Activated naive CD4-positive, alpha-beta T cell treated with anti-CD3 and anti-CD28 coated beads for 36 hours (primary cell): ENCODE results near the gene ABCB9. TPM values are rescaled to one million over a fixed set of nuclear protein-coding genes. Genes with fewer than 3 reads are reported as not detected.

ENCODE experiments used
- CTCF ChIA-PET: fragments of 350-600 bp; sonication (Branson Sonifier 250); formaldehyde crosslinking; loops from one replicate; lab custom pipeline; 2021; ENCODE audit warnings: antibody characterized with exemption; lab: Charles Lee
- DNase-seq: peaks from one replicate; pipeline ENCODE4 v3.0.0-alpha.2; 2020
- H3K27ac Mint-ChIP-seq: one replicate; pipeline ENCODE4 v1.8.0; 2021; ENCODE audit warnings: mild to moderate bottlenecking, mixed read lengths
- H3K27me3 Mint-ChIP-seq: one replicate; pipeline ENCODE4 v1.8.0; 2021; ENCODE audit warnings: low read depth, mixed read lengths
- H3K36me3 Mint-ChIP-seq: one replicate; pipeline ENCODE4 v1.8.0; 2021; ENCODE audit warnings: low read depth, mixed read lengths
- H3K4me1 Mint-ChIP-seq: one replicate; pipeline ENCODE4 v1.8.0; 2021; ENCODE audit warnings: low read depth, mixed read lengths
- H3K4me3 Mint-ChIP-seq: one replicate; pipeline ENCODE4 v1.8.0; 2021; ENCODE audit warnings: mild to moderate bottlenecking, moderate library complexity, mixed read lengths
- H3K9me3 Mint-ChIP-seq: one replicate; pipeline ENCODE4 v1.8.0; 2021; ENCODE audit warnings: mixed read lengths
- intact Hi-C: fragments of 100-400 bp; cut with micrococcal nuclease; formaldehyde crosslinking; loops from one replicate; pipeline ENCODE4 v1.15.1; 2023
- total RNA-seq, 2 experiments: library from RNA; stranded (reverse); gene quantifications; one replicate each; pipeline ENCODE4 v1.2.3, GENCODE V29; 2021

ABCB9 gene
- total RNA-seq, 2 experiments from 2014 or later, result 5.1 to 5.9 TPM

DNA sequence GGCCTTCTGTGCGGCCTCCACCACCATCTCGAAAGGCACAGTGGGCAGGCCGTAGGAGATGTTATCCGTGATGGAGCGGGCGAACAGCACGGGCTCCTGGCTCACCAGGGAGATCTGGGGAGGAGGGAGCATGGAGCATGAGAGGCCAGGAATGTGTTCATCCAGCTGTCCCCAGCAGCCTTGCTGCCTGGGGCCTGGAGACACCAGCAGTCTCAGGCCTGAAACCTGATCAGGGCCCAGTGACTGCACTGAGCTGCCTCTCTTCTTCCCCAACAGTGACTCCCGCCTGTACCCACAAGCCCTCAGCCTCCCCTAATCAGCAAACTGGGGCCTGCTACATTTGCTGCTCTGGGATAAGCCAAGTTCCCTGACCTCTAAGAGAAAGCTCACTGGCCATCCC is 30.9 kb downstream of the ABCB9 start:
- Mint-ChIP-seq H3K4me3 (no peak overlapping the region), H3K4me1 (no peaks in the 10 kb centered on the region), H3K27ac (no peak overlapping the region), H3K9me3 (no peaks in the 10 kb centered on the region), H3K27me3 (no peaks in the 10 kb centered on the region), H3K36me3 (no peaks in the 10 kb centered on the region)
- CTCF ChIA-PET, result interaction anchor here (0.7 kb wide), 2 partner anchors 10 to 154 kb away, joined by 4 to 5 read pairs; no protein-coding TSS in a partner anchor
- no peak for DNase-seq
- intact Hi-C loops, result no loop called here

DNA sequence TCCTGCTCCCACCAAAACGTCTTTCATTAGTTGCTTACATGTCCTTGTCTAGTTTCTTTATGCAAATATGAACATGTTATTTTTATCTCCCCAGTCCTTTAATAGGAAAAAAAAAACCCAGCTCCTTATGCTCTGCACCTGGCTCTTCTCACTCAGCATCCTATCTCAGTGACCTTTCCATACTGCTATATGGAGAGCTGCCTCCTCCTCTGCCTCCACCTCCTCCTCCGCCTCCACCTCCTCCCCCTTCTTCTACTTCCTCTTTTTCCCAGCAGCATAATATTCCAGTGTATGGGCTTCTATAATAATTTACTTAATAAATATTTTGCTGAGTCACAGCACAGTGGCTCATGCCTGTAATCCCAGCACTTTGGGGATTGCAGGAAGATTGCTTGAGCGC is 31.5 kb downstream of the ABCB9 start:
- H3K36me3 Mint-ChIP-seq, result no peaks in the 10 kb centered on the region
- no peaks in the 10 kb centered on the region for H3K27me3 Mint-ChIP-seq
- intact Hi-C loops, result no loop called here
- H3K9me3 Mint-ChIP-seq, result no peaks in the 10 kb centered on the region
- DNase-seq, result no peak
- CTCF ChIA-PET, result interaction anchor here (0.7 kb wide), 2 partner anchors 10 to 154 kb away, joined by 4 to 5 read pairs; no protein-coding TSS in a partner anchor
- H3K4me3 Mint-ChIP-seq, result no peak overlapping the region
- no peaks in the 10 kb centered on the region for H3K4me1 Mint-ChIP-seq
- H3K27ac Mint-ChIP-seq, result no peak overlapping the region

DNA sequence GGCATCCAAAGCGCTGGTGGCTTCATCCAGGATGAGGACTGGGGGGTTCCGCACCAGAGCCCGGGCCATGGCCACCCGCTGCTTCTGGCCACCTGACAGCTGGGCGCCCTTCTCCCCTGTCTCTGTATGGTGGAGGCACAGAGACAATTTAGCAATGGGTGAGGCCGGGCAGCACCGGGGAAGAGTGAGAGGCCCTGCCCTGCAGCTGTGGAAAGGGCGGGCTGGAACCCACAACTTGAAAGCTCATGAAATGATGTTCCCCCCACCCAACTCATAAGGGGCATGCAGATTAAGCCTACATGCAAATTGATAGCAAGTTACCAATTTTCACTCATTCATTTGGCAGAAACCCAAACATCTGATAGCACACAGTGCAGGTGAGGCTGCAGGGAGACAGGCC is 34.1 kb downstream of the ABCB9 start:
- no peaks in the 10 kb centered on the region for H3K27me3 Mint-ChIP-seq
- H3K4me3 Mint-ChIP-seq, result no peak overlapping the region
- no peak overlapping the region for H3K27ac Mint-ChIP-seq
- no peaks in the 10 kb centered on the region for H3K4me1 Mint-ChIP-seq
- no peaks in the 10 kb centered on the region for H3K9me3 Mint-ChIP-seq
- CTCF ChIA-PET, result no interaction called here
- intact Hi-C loops, result no loop called here
- H3K36me3 Mint-ChIP-seq, result no peaks in the 10 kb centered on the region
- no peak for DNase-seq

DNA sequence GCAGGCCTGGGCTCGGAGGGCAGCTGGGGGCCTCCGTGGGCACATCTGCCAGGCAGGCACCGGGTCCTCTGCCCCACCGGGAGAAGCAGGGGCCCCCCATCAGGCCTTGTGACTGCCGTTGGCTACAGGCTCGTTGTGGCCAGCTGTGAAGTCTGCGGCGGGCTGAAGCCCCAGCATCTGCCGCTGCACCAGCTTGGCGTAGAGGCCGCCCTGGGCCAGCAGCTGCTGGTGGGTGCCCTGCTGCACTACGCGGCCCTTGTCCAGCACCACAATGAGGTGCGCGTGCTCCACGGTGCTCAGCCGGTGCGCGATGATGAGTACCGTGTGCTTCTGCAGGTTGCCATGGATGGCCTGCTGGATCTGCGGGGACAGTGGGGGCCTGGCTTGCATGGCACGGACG is 36.5 kb downstream of the ABCB9 start:
- no peaks in the 10 kb centered on the region for H3K27me3 Mint-ChIP-seq
- no peaks in the 10 kb centered on the region for H3K36me3 Mint-ChIP-seq
- H3K9me3 Mint-ChIP-seq, result no peaks in the 10 kb centered on the region
- no peak for DNase-seq
- intact Hi-C loops, result no loop called here
- no peak overlapping the region for H3K4me3 Mint-ChIP-seq
- H3K4me1 Mint-ChIP-seq, result peaks cover 2% of the 10 kb centered on the region
- H3K27ac Mint-ChIP-seq, result no peak overlapping the region
- CTCF ChIA-PET, result interaction anchor here (0.6 kb wide), 1 partner anchor 181 kb away, joined by 3 read pairs; no protein-coding TSS in a partner anchor

DNA sequence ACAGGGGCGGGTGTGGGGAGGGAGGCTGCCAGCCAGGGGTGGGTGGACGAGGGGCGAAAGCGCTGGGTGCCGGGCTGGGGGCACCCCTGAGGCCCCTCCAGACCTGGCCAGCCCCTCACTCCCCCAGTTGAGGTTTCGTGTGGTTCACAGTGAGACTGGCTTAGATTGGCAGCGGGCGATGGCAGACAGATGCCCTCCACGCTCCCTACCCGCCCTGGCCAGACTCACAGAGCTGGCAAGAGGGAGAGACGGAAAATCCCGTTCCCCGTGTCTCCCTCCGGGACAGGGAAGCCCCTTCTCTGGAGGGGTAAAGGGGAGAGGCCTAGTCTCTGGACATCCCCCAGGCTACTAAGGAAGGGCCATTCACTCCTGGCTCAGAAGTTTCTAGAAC is 37.1 kb downstream of the ABCB9 start:
- H3K9me3 Mint-ChIP-seq, result no peaks in the 10 kb centered on the region
- peaks cover 2% of the 10 kb centered on the region for H3K4me1 Mint-ChIP-seq
- no peaks in the 10 kb centered on the region for H3K27me3 Mint-ChIP-seq
- no peak for DNase-seq
- intact Hi-C loops, result no loop called here
- H3K27ac Mint-ChIP-seq, result no peak overlapping the region
- CTCF ChIA-PET, result interaction anchor here (0.6 kb wide), 1 partner anchor 539 kb away, joined by 3 read pairs; no protein-coding TSS in a partner anchor
- H3K36me3 Mint-ChIP-seq, result no peaks in the 10 kb centered on the region
- H3K4me3 Mint-ChIP-seq, result no peak overlapping the region

DNA sequence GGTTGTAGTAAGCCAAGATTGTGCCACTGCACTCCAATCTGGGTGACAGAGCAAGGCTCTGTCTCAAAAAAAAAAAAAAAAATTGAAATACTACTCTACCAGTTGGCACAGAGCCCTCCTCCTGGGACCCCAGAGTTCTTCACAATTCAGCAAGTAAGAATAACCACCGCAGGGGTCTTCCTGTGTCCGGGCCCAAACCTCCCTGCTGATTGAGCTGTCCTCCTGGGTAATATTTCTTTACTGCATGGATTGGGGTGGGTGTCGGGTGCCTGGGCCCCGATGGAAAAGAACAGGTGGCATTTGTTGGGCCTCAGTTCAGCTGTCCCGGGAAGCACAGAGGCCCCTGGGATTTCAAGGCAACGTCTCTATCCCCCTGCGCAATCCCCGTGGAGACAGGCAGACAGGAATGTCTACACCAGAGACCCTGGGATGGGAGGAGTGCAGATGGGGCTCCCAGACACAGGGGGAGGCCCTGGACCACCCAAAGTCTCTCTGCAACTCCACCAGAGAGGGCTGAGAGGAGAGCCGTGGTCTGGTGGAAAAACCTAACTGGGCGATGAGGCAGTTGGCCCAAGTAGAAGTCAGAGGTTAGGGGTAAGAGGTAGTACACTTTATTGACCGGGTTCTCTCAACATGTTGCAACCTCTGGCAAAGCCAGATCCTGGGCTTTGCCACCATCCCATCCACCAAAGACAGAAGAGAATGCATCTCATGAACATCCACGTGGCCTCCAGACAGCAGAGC is 37.7 kb downstream of the ABCB9 start:
- CTCF ChIA-PET, result interaction anchor here (0.6 kb wide), 1 partner anchor 540 kb away, joined by 3 read pairs; no protein-coding TSS in a partner anchor

DNA sequence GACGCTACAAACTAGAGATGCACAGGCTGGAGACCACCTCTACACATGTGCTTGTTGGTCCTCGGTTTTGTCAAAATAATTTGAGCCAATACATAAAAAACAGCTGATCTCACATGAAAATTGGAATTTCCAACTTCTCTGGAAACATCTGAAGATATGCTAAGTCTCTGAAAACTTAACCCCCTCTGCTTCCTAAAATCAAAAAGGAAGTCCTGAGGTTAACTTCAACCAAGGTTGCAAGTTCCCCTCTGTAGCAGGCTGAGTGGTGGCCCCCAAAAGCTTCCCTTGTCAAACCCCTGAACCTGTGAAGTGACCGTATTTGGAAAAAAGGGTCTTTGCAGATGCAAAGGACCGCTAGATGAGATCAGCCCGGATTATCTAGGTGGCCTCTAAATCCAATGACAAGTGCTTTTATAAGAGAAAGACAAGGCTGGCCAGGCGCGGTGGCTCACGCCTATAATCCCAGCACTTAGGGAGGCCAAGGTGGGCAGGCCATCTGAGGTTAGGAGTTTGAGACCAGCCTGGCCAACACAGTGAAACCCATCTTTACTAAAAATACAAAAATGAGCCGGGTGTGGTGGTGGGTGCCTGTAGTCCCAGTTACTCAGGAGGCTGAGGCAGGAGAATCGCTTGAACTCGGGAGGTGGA is 38.4 kb downstream of the ABCB9 start:
- Mint-ChIP-seq H3K27me3 (no peaks in the 10 kb centered on the region), H3K4me3 (no peak overlapping the region), H3K9me3 (no peaks in the 10 kb centered on the region), H3K36me3 (no peaks in the 10 kb centered on the region), H3K27ac (no peak overlapping the region), H3K4me1 (peaks cover 2% of the 10 kb centered on the region)
- intact Hi-C loops, result no loop called here
- CTCF ChIA-PET, result interaction anchor here (1.1 kb wide), 1 partner anchor 67 kb away, joined by 3 read pairs; no protein-coding TSS in a partner anchor
- DNase-seq, result no peak

More for the DNA sequence above, 37.7 kb downstream of the ABCB9 start:
- no peak overlapping the region for H3K4me3 Mint-ChIP-seq
- DNase-seq, result no peak
- H3K27me3 Mint-ChIP-seq, result no peaks in the 10 kb centered on the region
- intact Hi-C loops, result no loop called here
- H3K27ac Mint-ChIP-seq, result no peak overlapping the region
- H3K36me3 Mint-ChIP-seq, result no peaks in the 10 kb centered on the region
- no peaks in the 10 kb centered on the region for H3K9me3 Mint-ChIP-seq
- H3K4me1 Mint-ChIP-seq, result peaks cover 2% of the 10 kb centered on the region

DNA sequence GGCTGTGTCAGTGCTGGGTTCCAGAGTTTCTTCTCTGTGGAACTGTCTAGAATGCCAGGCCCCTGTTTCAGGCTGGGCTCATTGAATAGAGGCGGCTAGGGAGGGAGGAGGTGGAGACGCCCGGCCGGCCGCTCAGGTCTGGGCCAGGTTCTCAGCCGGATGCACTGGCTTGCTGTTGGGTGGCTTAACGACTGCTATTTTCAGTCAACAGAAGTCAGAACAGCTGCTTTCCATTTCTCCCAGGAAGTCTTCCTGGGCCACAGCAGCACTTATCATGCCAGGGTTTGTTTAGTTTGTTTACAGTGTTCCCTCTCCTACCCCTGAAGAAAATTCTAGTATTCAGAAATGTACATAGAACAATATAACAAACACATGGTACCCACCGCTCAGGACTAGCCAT is 44.3 kb downstream of the ABCB9 start:
- Mint-ChIP-seq H3K4me1 (peaks cover 2% of the 10 kb centered on the region), H3K27ac (no peak overlapping the region), H3K4me3 (no peak overlapping the region), H3K27me3 (no peaks in the 10 kb centered on the region), H3K9me3 (no peaks in the 10 kb centered on the region), H3K36me3 (no peaks in the 10 kb centered on the region)
- CTCF ChIA-PET, result interaction anchor here (1.2 to 1.5 kb wide), 3 partner anchors 42 to 128 kb away, joined by 3 to 4 read pairs (median 4); no protein-coding TSS in a partner anchor
- DNase-seq, result no peak
- intact Hi-C loops, result no loop called here

DNA sequence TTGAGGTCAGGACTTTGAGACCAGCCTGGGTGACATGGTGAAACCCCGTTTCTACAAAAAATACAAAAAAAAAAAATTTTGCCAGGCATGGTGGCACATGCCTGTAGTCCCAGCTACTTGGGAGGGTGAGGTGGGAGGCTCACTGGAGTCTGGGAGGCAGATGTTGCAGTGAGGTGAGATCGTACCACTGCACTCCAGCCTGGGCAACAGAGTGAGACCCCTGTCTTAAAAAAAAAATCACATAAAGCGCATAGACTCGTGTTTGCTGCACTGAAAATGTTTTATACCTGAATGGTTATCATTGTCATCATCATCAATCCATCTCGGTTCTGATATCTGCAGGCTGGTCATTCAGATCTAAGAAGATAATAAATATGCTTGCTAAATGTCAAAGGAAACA is 45.6 kb downstream of the ABCB9 start:
- intact Hi-C loops, result no loop called here
- no peaks in the 10 kb centered on the region for H3K36me3 Mint-ChIP-seq
- no peak for DNase-seq
- H3K4me1 Mint-ChIP-seq, result peaks cover 4% of the 10 kb centered on the region
- no peaks in the 10 kb centered on the region for H3K9me3 Mint-ChIP-seq
- CTCF ChIA-PET, result interaction anchor here (0.9 to 1.5 kb wide), 2 partner anchors 40 to 60 kb away, joined by 3 to 4 read pairs; no protein-coding TSS in a partner anchor
- H3K27ac Mint-ChIP-seq, result no peak overlapping the region
- H3K27me3 Mint-ChIP-seq, result no peaks in the 10 kb centered on the region
- H3K4me3 Mint-ChIP-seq, result no peak overlapping the region

DNA sequence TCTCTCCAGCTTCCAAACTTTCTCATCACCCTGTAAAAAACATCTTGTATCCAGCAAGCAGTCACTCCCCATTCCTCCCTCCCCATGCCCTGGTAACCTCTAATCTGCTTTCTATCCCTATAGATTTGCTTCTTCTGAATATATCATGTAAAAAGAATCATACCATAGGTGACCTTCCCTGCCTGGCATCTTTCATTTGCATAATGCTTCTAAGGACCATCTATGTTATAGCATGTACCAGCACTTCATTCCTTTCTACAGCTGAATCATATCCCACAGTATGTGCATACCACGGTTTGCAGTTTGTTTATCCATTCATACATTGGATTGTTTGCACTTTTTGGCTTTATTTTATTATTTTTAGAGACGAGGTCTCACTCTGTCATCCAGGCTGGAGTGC is 47.4 kb downstream of the ABCB9 start:
- intact Hi-C loops, result no loop called here
- Mint-ChIP-seq H3K27ac (no peak overlapping the region), H3K27me3 (no peaks in the 10 kb centered on the region), H3K4me3 (no peak overlapping the region), H3K4me1 (peaks cover 4% of the 10 kb centered on the region), H3K36me3 (no peaks in the 10 kb centered on the region), H3K9me3 (no peaks in the 10 kb centered on the region)
- CTCF ChIA-PET, result interaction anchor here (0.7 kb wide), 1 partner anchor 47 kb away, joined by 3 read pairs; no protein-coding TSS in a partner anchor
- DNase-seq, result no peak

DNA sequence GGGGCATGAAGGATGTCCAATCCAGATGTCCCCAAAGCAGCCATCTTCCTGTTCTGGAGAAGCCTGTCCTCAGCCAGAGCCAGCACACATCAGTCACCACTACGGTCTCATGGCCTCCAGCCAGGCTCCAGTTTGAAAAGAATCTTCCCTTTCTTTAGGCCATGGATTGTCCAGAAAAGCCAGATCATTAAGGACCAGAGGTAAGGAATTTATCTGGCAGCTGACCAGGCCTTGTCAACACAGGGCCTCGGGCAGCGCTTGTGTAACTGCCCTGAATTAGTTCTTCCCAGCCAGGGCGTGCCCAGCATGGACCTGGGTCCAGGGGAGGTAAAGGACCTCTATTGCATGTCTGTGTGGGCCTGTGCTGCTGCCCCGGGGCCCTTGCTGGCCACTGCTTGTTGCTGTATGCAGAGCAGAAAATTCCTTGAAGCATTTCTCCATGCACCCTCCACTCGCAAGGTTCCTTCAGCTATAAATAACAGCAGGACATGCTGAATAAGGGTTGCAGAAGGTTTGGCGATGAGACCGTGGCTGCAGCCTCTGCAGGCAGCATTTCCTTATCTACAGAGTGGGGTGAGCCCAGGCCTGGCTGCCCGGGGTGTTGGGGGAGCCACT is 48.6 kb downstream of the ABCB9 start:
- no peaks in the 10 kb centered on the region for H3K27me3 Mint-ChIP-seq
- no peaks in the 10 kb centered on the region for H3K36me3 Mint-ChIP-seq
- H3K4me1 Mint-ChIP-seq, result peaks cover 4% of the 10 kb centered on the region
- H3K9me3 Mint-ChIP-seq, result no peaks in the 10 kb centered on the region
- H3K4me3 Mint-ChIP-seq, result no peak overlapping the region
- DNase-seq, result no peak
- H3K27ac Mint-ChIP-seq, result no peak overlapping the region
- intact Hi-C loops, result no loop called here
- CTCF ChIA-PET, result no interaction called here
